Fibroblast of villous mesenchyme (primary cell): ENCODE data around the gene TMEM202. TPM values are rescaled to one million over a fixed set of nuclear protein-coding genes. Genes with fewer than 3 reads are reported as not detected.
"Not testable (repeated sequence)": the region's sequence is repeated elsewhere in the genome, so short reads cannot be mapped to it uniquely, and the experiment has no call there.

Experiments used
- DNase-seq: peaks from one replicate; pipeline ENCODE4 v3.0.0-alpha.2; 2010; ENCODE audit warnings: low read depth
- H3K4me3 ChIP-seq: 2 replicates; pipeline ENCODE4 v1.5.1; 2011; ENCODE audit warnings: low read depth, mild to moderate bottlenecking, low read length
- total RNA-seq: library from RNA; depleted of rRNA; stranded (reverse); fragments of >200 nt; gene quantifications from 2 replicates; pipeline ENCODE4 v1.2.3, GENCODE V29; 2012
- TF ChIP-seq, protein P1 (sequence below): IDR thresholded peaks from 2 replicates; pipeline ENCODE4 v1.5.1; 2012; ENCODE audit warnings: low read depth, mild to moderate bottlenecking, low read length; ENCODE audit not compliant: insufficient read depth

Gene TMEM202
- total RNA-seq, 1 donor, result not detected

- TF ChIP-seq, protein P1, sequence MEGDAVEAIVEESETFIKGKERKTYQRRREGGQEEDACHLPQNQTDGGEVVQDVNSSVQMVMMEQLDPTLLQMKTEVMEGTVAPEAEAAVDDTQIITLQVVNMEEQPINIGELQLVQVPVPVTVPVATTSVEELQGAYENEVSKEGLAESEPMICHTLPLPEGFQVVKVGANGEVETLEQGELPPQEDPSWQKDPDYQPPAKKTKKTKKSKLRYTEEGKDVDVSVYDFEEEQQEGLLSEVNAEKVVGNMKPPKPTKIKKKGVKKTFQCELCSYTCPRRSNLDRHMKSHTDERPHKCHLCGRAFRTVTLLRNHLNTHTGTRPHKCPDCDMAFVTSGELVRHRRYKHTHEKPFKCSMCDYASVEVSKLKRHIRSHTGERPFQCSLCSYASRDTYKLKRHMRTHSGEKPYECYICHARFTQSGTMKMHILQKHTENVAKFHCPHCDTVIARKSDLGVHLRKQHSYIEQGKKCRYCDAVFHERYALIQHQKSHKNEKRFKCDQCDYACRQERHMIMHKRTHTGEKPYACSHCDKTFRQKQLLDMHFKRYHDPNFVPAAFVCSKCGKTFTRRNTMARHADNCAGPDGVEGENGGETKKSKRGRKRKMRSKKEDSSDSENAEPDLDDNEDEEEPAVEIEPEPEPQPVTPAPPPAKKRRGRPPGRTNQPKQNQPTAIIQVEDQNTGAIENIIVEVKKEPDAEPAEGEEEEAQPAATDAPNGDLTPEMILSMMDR, result no peak
- no peak for DNase-seq
- H3K4me3 ChIP-seq, result no peak overlapping the region
These were observed 20.8 kb upstream of the TMEM202 start for GRCh38 chr15:72377331-72377730.

GRCh38 chr15:72379106-72379505, 19.0 kb upstream of the TMEM202 start:
- not testable (repeated sequence) for H3K4me3 ChIP-seq, DNase-seq

GRCh38 chr15:72379856-72380430, 18.2 kb upstream of the TMEM202 start:
- no peak for DNase-seq
- H3K4me3 ChIP-seq, result no peak overlapping the region
- TF ChIP-seq, protein P1, result no peak

- DNase-seq, result no peak
- TF ChIP-seq, protein P1, result no peak
These were observed 17.4 kb upstream of the TMEM202 start for GRCh38 chr15:72380743-72381142.

GRCh38 chr15:72382146-72382545, 16.0 kb upstream of the TMEM202 start:
- TF ChIP-seq, protein P1, result peak; percentile 36
- H3K4me3 ChIP-seq, result no peak overlapping the region
- DNase-seq, result peak; percentile 4

More at GRCh38 chr15:72380743-72381142, 17.4 kb upstream of the TMEM202 start:
- no peak overlapping the region for H3K4me3 ChIP-seq

DNA sequence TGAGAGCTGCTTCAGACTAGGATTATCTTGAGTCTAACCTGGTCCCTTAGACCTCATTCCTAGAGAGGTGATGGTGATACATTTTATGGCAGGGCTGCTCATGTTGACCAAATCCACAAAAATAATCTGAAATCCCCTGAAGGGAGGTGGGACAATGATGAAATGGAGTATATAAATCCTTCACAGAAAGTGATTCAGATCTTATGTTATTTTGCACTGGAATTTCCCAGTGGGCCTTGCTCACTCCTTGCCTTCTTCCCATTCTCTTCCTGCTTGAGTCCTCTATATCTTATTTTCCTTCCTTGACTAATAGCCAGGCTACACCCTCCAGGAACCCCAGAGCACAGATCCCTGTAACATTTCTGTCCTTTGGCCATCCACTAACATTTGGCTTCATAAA, 10.4 kb upstream of the TMEM202 start:
- DNase-seq, result no peak
- no peak overlapping the region for H3K4me3 ChIP-seq
- TF ChIP-seq, protein P1, result no peak

DNA sequence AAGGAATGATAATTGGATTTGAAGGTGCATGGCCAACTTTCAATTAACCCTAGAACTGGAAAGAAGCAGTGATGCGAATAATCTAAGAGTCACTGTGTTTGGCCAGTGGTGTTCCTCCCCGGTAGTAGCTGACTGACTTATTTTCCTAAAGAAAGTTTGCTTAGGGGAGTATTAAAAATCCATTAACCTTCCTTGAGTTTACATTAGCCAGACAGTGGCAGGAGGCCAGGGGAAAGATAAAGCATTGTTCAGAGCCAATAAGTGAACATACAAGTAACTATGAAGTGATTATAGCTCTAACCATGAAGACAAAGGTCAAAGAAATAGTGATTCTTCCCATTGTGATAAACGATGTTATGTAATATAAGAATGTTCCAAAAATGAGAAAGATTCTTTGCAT, 8.9 kb upstream of the TMEM202 start:
- TF ChIP-seq, protein P1, result no peak
- no peak overlapping the region for H3K4me3 ChIP-seq
- no peak for DNase-seq

DNA sequence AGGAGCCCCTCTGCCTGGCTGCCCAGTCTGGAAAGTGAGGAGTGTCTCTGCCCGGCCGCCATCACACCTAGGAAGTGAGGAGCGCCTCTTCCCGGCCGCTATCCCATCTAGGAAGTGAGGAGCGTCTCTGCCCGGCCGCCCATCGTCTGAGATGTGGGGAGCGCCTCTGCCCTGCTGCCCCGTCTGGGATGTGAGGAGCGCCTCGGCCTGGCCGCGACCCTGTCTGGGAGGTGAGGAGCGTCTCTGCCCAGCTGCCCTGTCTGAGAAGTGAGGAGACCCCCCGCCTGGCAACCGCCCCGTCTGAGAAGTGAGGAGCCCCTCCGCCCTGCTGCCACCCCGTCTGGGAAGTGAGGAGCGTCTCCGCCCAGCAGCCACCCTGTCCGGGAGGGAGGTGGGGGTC, 1.8 kb upstream of the TMEM202 start:
- H3K4me3 ChIP-seq, DNase-seq: not testable (repeated sequence)
